Astrocyte (in vitro differentiated cells and primary cell): ENCODE results near the gene NAT14. TPM values are rescaled to one million over a fixed set of nuclear protein-coding genes. Genes with fewer than 3 reads are reported as not detected.

Source experiments
- DNase-seq: peaks from one replicate; pipeline ENCODE4 v3.0.0-alpha.2; 2010; ENCODE audit warnings: low read depth
- FAIRE-seq: peaks from 2 replicates; lab custom pipeline; 2011; peaks lifted over from hg19 to GRCh38; lab: Jason Lieb, UNC
- H2AFZ ChIP-seq: 2 replicates; pipeline ENCODE4 v1.6.0; 2012; ENCODE audit warnings: low read depth, low read length, inconsistent platforms
- H3K27ac ChIP-seq: 2 replicates; pipeline ENCODE4 v1.5.1; 2011; ENCODE audit warnings: low read depth, low read length, inconsistent platforms
- H3K27me3 ChIP-seq: 2 replicates; pipeline ENCODE4 v1.6.0; 2011; ENCODE audit warnings: low read length, inconsistent platforms; ENCODE audit not compliant: insufficient read depth
- H3K36me3 ChIP-seq: 2 replicates; pipeline ENCODE4 v1.5.1; 2011; ENCODE audit warnings: low read length, inconsistent platforms; ENCODE audit not compliant: insufficient read depth
- H3K4me1 ChIP-seq: 2 replicates; pipeline ENCODE4 v1.5.1; 2011; ENCODE audit warnings: low read length, inconsistent platforms; ENCODE audit not compliant: insufficient read depth
- H3K4me2 ChIP-seq: 2 replicates; pipeline ENCODE4 v1.6.0; 2012; ENCODE audit warnings: low read length, inconsistent platforms
- H3K4me3 ChIP-seq: 2 replicates; pipeline ENCODE4 v1.5.1; 2011; ENCODE audit warnings: low read depth, mild to moderate bottlenecking, low read length, inconsistent platforms; ENCODE audit not compliant: insufficient read depth
- H3K79me2 ChIP-seq: 2 replicates; pipeline ENCODE4 v1.6.0; 2012; ENCODE audit warnings: mild to moderate bottlenecking, low read length, inconsistent platforms; ENCODE audit not compliant: insufficient read depth
- H3K9ac ChIP-seq: 2 replicates; pipeline ENCODE4 v1.6.0; 2012; ENCODE audit warnings: mild to moderate bottlenecking, low read length, inconsistent platforms
- H3K9me3 ChIP-seq: 2 replicates; pipeline ENCODE4 v1.5.1; 2012; ENCODE audit warnings: low read depth, mild to moderate bottlenecking, low read length, inconsistent platforms; ENCODE audit not compliant: insufficient read depth
- H4K20me1 ChIP-seq: 2 replicates; pipeline ENCODE4 v1.6.0; 2012; ENCODE audit warnings: low read length, inconsistent platforms; ENCODE audit not compliant: insufficient read depth
- H3K27ac Mint-ChIP-seq: one replicate; pipeline ENCODE4 v1.8.0; 2021; ENCODE audit warnings: mild to moderate bottlenecking, mixed read lengths; ENCODE audit not compliant: unreplicated experiment
- H3K27me3 Mint-ChIP-seq: one replicate; pipeline ENCODE4 v1.8.0; 2021; ENCODE audit warnings: low read depth, mixed read lengths; ENCODE audit not compliant: unreplicated experiment
- H3K36me3 Mint-ChIP-seq: one replicate; pipeline ENCODE4 v1.8.0; 2021; ENCODE audit warnings: low read depth, mixed read lengths; ENCODE audit not compliant: unreplicated experiment
- H3K4me1 Mint-ChIP-seq: one replicate; pipeline ENCODE4 v1.8.0; 2021; ENCODE audit warnings: low read depth, mixed read lengths; ENCODE audit not compliant: unreplicated experiment
- H3K4me3 Mint-ChIP-seq: one replicate; pipeline ENCODE4 v1.8.0; 2021; ENCODE audit warnings: mild to moderate bottlenecking, moderate library complexity, mixed read lengths; ENCODE audit not compliant: unreplicated experiment
- H3K9me3 Mint-ChIP-seq: one replicate; pipeline ENCODE4 v1.8.0; 2021; ENCODE audit warnings: mild to moderate bottlenecking, mixed read lengths; ENCODE audit not compliant: unreplicated experiment
- EZH2 ChIP-seq: IDR thresholded peaks from 2 replicates; pipeline ENCODE4 v1.6.1; 2012; ENCODE audit warnings: mild to moderate bottlenecking, low read length, inconsistent platforms; ENCODE audit not compliant: insufficient read depth
- total RNA-seq: library from RNA; stranded (reverse); gene quantifications from 2 replicates; pipeline ENCODE4 v1.2.1, GENCODE V29; 2021
- TF ChIP-seq, protein P1 (sequence below): IDR thresholded peaks from 2 replicates; pipeline ENCODE4 v1.5.1; 2011; ENCODE audit warnings: low read depth, mild to moderate bottlenecking, inconsistent platforms, low read length, moderate library complexity; ENCODE audit not compliant: insufficient read depth

The NAT14 gene
- total RNA-seq, 1 donor from 2014 or later = 71.2 TPM

DNA sequence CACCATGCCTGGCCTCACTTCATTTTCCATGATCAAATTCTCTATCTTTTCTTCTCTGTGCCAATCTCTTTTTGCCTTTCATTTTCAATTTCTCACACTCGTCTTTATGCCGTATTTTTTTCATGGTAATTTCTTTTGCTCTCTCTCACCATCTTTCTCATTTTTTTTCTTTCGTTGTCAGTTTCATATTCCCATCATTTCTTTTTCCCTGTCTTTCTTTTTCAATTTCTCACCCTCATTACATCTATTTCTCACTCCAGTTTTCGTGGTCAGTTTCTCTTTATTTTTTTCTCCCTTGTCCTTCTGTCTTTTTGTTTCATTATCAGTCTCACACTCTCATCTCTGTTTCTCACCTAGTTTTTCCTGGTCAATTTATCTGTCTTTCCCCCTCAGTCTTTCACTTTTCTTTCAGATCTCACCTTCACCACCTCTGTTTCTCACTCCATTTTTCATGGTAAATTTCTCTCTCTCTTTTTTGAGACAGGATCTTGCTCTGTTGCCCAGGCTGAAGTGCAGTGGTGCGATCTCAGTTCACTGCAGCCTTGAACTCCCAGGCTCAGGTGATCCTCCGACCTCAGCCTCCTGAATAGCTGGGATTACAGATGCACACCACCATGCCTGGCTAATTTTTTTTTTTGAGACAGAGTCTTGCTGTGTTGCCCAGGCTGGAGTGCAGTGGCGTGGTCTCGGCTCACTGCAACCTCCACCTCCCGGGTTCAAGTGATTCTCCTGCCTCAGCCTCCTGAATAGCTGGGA is 17.4 kb downstream of the NAT14 start:
- Histone ChIP-seq H3K27ac (no peak overlapping the region), H2AFZ (no peak overlapping the region), H3K4me3 (no peak overlapping the region), H4K20me1 (no peaks in the 10 kb centered on the region), H3K9me3 (peaks cover 3% of the 10 kb centered on the region), H3K27me3 (no peaks in the 10 kb centered on the region), H3K79me2 (no peaks in the 10 kb centered on the region), H3K4me2 (no peak overlapping the region), H3K9ac (no peak overlapping the region), H3K4me1 (peaks cover 3% of the 10 kb centered on the region), H3K36me3 (no peaks in the 10 kb centered on the region)
- Mint-ChIP-seq H3K27me3 (peaks cover 11% of the 10 kb centered on the region), H3K27ac (no peak overlapping the region), H3K4me3 (no peak overlapping the region), H3K36me3 (peaks cover 40% of the 10 kb centered on the region), H3K9me3 (peaks cover 5% of the 10 kb centered on the region), H3K4me1 (no peaks in the 10 kb centered on the region)
- DNase-seq (no peak), FAIRE-seq (no peak)
- TF ChIP-seq EZH2 = no peak
- TF ChIP-seq, protein P1, sequence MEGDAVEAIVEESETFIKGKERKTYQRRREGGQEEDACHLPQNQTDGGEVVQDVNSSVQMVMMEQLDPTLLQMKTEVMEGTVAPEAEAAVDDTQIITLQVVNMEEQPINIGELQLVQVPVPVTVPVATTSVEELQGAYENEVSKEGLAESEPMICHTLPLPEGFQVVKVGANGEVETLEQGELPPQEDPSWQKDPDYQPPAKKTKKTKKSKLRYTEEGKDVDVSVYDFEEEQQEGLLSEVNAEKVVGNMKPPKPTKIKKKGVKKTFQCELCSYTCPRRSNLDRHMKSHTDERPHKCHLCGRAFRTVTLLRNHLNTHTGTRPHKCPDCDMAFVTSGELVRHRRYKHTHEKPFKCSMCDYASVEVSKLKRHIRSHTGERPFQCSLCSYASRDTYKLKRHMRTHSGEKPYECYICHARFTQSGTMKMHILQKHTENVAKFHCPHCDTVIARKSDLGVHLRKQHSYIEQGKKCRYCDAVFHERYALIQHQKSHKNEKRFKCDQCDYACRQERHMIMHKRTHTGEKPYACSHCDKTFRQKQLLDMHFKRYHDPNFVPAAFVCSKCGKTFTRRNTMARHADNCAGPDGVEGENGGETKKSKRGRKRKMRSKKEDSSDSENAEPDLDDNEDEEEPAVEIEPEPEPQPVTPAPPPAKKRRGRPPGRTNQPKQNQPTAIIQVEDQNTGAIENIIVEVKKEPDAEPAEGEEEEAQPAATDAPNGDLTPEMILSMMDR = no peak

- H3K9me3 ChIP-seq = peaks cover 3% of the 10 kb centered on the region
- peak overlapping the region; percentile 16 for H3K4me3 Mint-ChIP-seq
- peaks cover 37% of the 10 kb centered on the region for H3K36me3 Mint-ChIP-seq
- DNase-seq (no peak), FAIRE-seq (no peak)
- H3K9me3 Mint-ChIP-seq = peaks cover 5% of the 10 kb centered on the region
- H3K27me3 ChIP-seq = no peaks in the 10 kb centered on the region
- H4K20me1 ChIP-seq = no peaks in the 10 kb centered on the region
- H3K27ac Mint-ChIP-seq = no peak overlapping the region
- H3K9ac ChIP-seq = no peak overlapping the region
- no peaks in the 10 kb centered on the region for H3K36me3 ChIP-seq
- TF ChIP-seq, protein P1 = no peak
- no peak for TF ChIP-seq EZH2
- peak overlapping the region; percentile 79 for H2AFZ ChIP-seq
- H3K4me2 ChIP-seq = no peak overlapping the region
- H3K4me1 Mint-ChIP-seq = peaks cover 1% of the 10 kb centered on the region
- H3K27me3 Mint-ChIP-seq = peaks cover 11% of the 10 kb centered on the region
- H3K4me1 ChIP-seq = peaks cover 3% of the 10 kb centered on the region
- no peak overlapping the region for H3K4me3 ChIP-seq
- H3K79me2 ChIP-seq = no peaks in the 10 kb centered on the region
- H3K27ac ChIP-seq = no peak overlapping the region
These were observed 18.1 kb downstream of the NAT14 start for GRCh38 chr19:55503157-55503501.
